ENCODE data around the gene LENG8. TPM values are rescaled to one million over a fixed set of nuclear protein-coding genes. Genes with fewer than 3 reads are reported as not detected.

LENG8 gene
- total RNA-seq, 1 experiment from 2014 or later = 55.5 TPM

DNA sequence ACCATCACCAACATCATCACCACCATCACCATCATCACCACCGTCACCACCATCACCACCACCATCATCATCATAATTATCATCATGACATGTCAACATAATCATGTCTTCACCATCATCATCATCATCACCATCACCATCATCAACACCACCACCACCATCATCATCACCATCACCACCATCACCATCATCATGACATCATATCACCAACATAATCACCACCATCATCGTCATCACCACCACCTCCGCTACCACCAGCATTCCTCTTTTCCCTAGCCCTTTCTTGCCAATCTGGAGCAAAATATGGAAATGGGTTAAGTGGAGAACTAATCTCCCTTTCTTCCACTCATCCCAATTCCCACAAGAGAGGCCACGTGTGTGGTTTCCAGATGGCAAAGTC, 34.8 kb upstream of the LENG8 start:
- H3K9me2 ChIP-seq (replicated peaks; ENCODE audit: low read length) = no peaks in the 10 kb centered on the region
- no peaks in the 10 kb centered on the region for H3K36me3 ChIP-seq (ENCODE audit: low read depth, low read length)
- ChIA-PET POLR2A (ENCODE audit: unreplicated experiment) (no interaction called here), CTCF (no interaction called here)
- ATAC-seq (no peak), DNase-seq (no peak)
- H3K4me1 ChIP-seq (ENCODE audit: insufficient read depth, low read length) = no peaks in the 10 kb centered on the region
- H2AFZ ChIP-seq (ENCODE audit: low read length) = no peak overlapping the region
- H3K4me2 ChIP-seq (ENCODE audit: low read length) = no peak overlapping the region
- no peak overlapping the region for H3K4me3 ChIP-seq (ENCODE audit: low read length)
- no peaks in the 10 kb centered on the region for H4K20me1 ChIP-seq (ENCODE audit: low read length)
- TF ChIP-seq, protein P1, sequence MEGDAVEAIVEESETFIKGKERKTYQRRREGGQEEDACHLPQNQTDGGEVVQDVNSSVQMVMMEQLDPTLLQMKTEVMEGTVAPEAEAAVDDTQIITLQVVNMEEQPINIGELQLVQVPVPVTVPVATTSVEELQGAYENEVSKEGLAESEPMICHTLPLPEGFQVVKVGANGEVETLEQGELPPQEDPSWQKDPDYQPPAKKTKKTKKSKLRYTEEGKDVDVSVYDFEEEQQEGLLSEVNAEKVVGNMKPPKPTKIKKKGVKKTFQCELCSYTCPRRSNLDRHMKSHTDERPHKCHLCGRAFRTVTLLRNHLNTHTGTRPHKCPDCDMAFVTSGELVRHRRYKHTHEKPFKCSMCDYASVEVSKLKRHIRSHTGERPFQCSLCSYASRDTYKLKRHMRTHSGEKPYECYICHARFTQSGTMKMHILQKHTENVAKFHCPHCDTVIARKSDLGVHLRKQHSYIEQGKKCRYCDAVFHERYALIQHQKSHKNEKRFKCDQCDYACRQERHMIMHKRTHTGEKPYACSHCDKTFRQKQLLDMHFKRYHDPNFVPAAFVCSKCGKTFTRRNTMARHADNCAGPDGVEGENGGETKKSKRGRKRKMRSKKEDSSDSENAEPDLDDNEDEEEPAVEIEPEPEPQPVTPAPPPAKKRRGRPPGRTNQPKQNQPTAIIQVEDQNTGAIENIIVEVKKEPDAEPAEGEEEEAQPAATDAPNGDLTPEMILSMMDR (conservative IDR thresholded peaks at IDR 0.05; ENCODE audit: low read depth, low read length) = no peak
- no peak overlapping the region for H3K27ac ChIP-seq (ENCODE audit: low read length)
- H3F3A ChIP-seq (ENCODE audit: low read length, unreplicated experiment) = no peaks in the 10 kb centered on the region
- H3K9ac ChIP-seq (ENCODE audit: low read length) = no peak overlapping the region
- BruUV-seq (replicated peaks) = no TSS peak
- H3K9me3 ChIP-seq (ENCODE audit: low read length) = no peaks in the 10 kb centered on the region
- H3K79me2 ChIP-seq (ENCODE audit: low read length) = no peaks in the 10 kb centered on the region
- peaks cover 17% of the 10 kb centered on the region for H3K27me3 ChIP-seq (ENCODE audit: low read length)
- intact Hi-C loops (cut with micrococcal nuclease) = no loop called here

DNA sequence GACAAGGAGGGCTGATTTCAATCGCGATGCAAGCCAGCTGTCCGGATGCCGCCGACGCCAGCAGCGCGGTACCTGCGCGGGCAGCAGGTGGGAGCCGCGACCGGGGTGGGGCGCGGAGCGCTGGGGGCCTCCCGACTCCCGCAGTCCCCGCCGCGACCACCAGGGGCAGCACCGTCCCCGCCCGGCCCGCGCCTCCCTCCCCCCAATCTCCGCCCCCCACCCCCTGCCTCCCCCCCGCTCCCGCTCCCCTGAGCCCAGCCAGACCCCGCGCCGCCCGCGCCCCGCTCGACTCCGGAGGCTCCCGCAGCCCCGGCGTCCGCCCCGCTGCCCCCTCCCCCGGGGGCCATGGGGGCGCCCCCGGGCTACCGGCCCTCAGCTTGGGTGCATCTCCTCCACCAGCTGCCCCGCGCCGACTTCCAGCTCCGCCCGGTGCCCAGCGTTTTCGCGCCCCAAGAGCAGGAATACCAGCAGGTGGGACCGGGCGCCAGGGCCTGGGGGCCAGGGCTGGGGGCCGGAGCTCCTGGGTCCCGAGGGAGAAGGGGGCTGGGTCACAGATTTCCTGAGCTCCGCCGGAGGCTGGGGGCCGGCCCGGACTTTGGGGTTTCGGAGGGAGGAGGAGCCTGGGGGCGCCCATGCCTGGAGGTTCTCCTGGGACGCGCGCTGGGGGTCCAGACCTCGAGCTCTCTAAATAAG, 33.6 kb upstream of the LENG8 start, which contains the start of gene TTYH1:
Gene TTYH1 (plus strand): TSS at position 257 of the 693 bp plus-strand sequence. CDS start 89 bp downstream, at position 346.
- Histone ChIP-seq H3K36me3 (ENCODE audit: low read depth, low read length) (no peaks in the 10 kb centered on the region), H3K9me3 (ENCODE audit: low read length) (no peaks in the 10 kb centered on the region), H3K4me3 (ENCODE audit: low read length) (no peak within 1 kb of the TSS), H3K4me2 (ENCODE audit: low read length) (no peak within 1 kb of the TSS), H3K9ac (ENCODE audit: low read length) (no peak within 1 kb of the TSS), H3K27me3 (ENCODE audit: low read length) (peaks cover 8% of the 10 kb centered on the region), H3K9me2 (replicated peaks; ENCODE audit: low read length) (no peaks in the 10 kb centered on the region), H3K79me2 (ENCODE audit: low read length) (no peaks in the 10 kb centered on the region), H3K4me1 (ENCODE audit: insufficient read depth, low read length) (no peaks in the 10 kb centered on the region), H3K27ac (ENCODE audit: low read length) (no peak within 1 kb of the TSS), H2AFZ (ENCODE audit: low read length) (no peak within 1 kb of the TSS), H4K20me1 (ENCODE audit: low read length) (no peaks in the 10 kb centered on the region), H3F3A (ENCODE audit: low read length, unreplicated experiment) (no peaks in the 10 kb centered on the region)
- intact Hi-C loops (cut with micrococcal nuclease) = no loop called here
- no peak for TF ChIP-seq EZH2phosphoT487 (IDR thresholded peaks at IDR 0.05; ENCODE audit: borderline replicate concordance, low read length)
- TF ChIP-seq, protein P1 (conservative IDR thresholded peaks at IDR 0.05; ENCODE audit: low read depth, low read length) = no peak; the same call in 1 of the 2 replicates
- TF ChIP-seq EZH2 (IDR thresholded peaks at IDR 0.05; ENCODE audit: low read length, unreplicated experiment) = no peak
- no peak for DNase-seq
- ChIA-PET POLR2A (ENCODE audit: unreplicated experiment) (no interaction called here), CTCF (no interaction called here)
- ATAC-seq = no peak
- no TSS peak for BruUV-seq (replicated peaks)

DNA sequence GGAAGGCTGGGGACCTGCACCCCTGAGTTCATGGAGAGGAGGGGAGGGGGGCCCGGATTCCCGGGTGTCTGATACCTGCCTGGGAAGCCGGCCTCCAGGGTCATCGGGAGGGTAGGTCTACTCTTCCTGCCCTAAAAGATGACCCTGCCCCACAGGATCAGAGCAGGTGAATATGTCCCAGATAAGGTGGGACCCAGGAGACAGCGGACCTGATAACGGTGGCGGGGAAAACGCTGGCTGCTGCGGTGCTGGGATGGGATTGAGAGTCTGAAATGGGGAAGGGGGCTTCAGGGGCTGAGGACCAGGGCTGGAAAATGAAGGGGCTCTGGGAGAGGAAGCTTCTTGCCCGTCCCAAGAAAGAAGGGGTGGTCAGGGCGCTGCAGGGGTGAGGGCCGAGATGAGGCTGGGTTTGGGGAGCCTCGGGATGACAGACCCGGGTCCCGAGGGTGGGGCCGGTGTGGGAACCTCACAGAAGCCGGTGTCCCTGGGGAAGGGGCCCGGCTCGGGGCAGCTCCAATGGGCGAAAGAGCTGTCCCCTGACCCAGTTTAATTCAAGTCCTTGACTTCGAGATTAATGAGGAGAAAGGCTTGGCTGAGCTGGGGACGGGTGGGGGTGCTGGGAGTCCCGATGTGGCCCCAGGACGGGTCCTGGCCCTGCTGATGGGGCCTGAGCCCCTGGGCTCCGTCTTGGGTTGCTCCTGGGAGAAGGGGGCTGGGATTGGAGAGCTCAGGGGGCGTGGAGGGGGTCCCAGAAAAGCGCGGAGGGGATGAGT, 32.9 kb upstream of the LENG8 start:
- BruUV-seq (replicated peaks) = no TSS peak
- no peaks in the 10 kb centered on the region for H3K79me2 ChIP-seq (ENCODE audit: low read length)
- CTCF ChIA-PET = no interaction called here
- H2AFZ ChIP-seq (ENCODE audit: low read length) = no peak overlapping the region
- intact Hi-C loops (cut with micrococcal nuclease) = no loop called here
- POLR2A ChIA-PET (ENCODE audit: unreplicated experiment) = no interaction called here
- H3K4me1 ChIP-seq (ENCODE audit: insufficient read depth, low read length) = no peaks in the 10 kb centered on the region
- no peaks in the 10 kb centered on the region for H4K20me1 ChIP-seq (ENCODE audit: low read length)
- 0 out of 2 replicates have a peak, but pooled peaks cover under 1% of the 10 kb centered on the region for H3K27me3 ChIP-seq (ENCODE audit: low read length)
- TF ChIP-seq EZH2 (IDR thresholded peaks at IDR 0.05; ENCODE audit: low read length, unreplicated experiment) (no peak), EZH2phosphoT487 (IDR thresholded peaks at IDR 0.05; ENCODE audit: borderline replicate concordance, low read length) (no peak)
- TF ChIP-seq, protein P1 (conservative IDR thresholded peaks at IDR 0.05; ENCODE audit: low read depth, low read length) = no peak
- no peak for DNase-seq
- H3K9ac ChIP-seq (ENCODE audit: low read length) = no peak overlapping the region
- no peaks in the 10 kb centered on the region for H3K36me3 ChIP-seq (ENCODE audit: low read depth, low read length)
- no peak for ATAC-seq
- no peaks in the 10 kb centered on the region for H3F3A ChIP-seq (ENCODE audit: low read length, unreplicated experiment)
- no peak overlapping the region for H3K4me2 ChIP-seq (ENCODE audit: low read length)
- no peaks in the 10 kb centered on the region for H3K9me2 ChIP-seq (replicated peaks; ENCODE audit: low read length)
- H3K27ac ChIP-seq (ENCODE audit: low read length) = no peak overlapping the region
- no peak overlapping the region for H3K4me3 ChIP-seq (ENCODE audit: low read length)
- no peaks in the 10 kb centered on the region for H3K9me3 ChIP-seq (ENCODE audit: low read length)

All from PC-3 (cell line).